GM12878 (cell line): Measurements from ENCODE around the gene CD3D.

Experiments
- BCL11A ChIP-seq: IDR thresholded peaks from 2 replicates; pipeline ENCODE4 v1.6.1; 2011; ENCODE audit warnings: low read depth, low read length
- CTCF ChIP-seq, 3 experiments: IDR thresholded peaks in 2 of 3; conservative IDR thresholded peaks in 1 of 3; 2 replicates each; pipeline ENCODE4 v1.5.1; 2011; ENCODE audit warnings: low read depth in 3 of 3, low read length in 3 of 3, mild to moderate bottlenecking in 3 of 3, control low read depth in 2 of 3, moderate library complexity in 2 of 3, inconsistent platforms in 1 of 3, mixed read lengths in 1 of 3; ENCODE audit not compliant: control insufficient read depth in 2 of 3, insufficient read depth in 1 of 3; ENCODE audit errors: extremely low read depth in 1 of 3
- E2F4 ChIP-seq: IDR thresholded peaks from 2 replicates; pipeline ENCODE4 v1.6.1; 2012; ENCODE audit warnings: low read depth, low read length, improper control_type of control experiment
- IRF3 ChIP-seq: fragments of 450-650 bp; IDR thresholded peaks from 2 replicates; pipeline ENCODE4 v1.6.1; 2014; ENCODE audit warnings: mild to moderate bottlenecking
- JUND ChIP-seq: IDR thresholded peaks from 2 replicates; pipeline ENCODE4 v1.6.1; 2012; ENCODE audit warnings: low read depth, mild to moderate bottlenecking, low read length, improper control_type of control experiment, moderate library complexity
- REST ChIP-seq: IDR thresholded peaks from 2 replicates; pipeline ENCODE4 v1.6.1; 2012; ENCODE audit warnings: mild to moderate bottlenecking, low read depth, low read length
- YY1 ChIP-seq: IDR thresholded peaks from 2 replicates; pipeline ENCODE4 v1.6.1; 2011; ENCODE audit warnings: low read depth, mild to moderate bottlenecking, low read length

GRCh38 chr11:118289401-118289800 is 53.1 kb downstream of the CD3D start:
- TF ChIP-seq YY1 (no peak), JUND (no peak), E2F4 (no peak), REST (no peak), CTCF (IDR thresholded peaks at IDR 0.05 in 2 of 3, conservative IDR thresholded peaks at IDR 0.05 in 1 of 3; ENCODE audit: control insufficient read depth in 2 of 3, extremely low read depth in 1 of 3, insufficient read depth in 1 of 3, low read depth in 3 of 3, low read length in 3 of 3) (no peak), BCL11A (no peak), IRF3 (no peak)
